H1 (cell line): Measurements from ENCODE around the gene TAAR8. TPM values are rescaled to one million over a fixed set of nuclear protein-coding genes. Genes with fewer than 3 reads are reported as not detected.

Experiments
- CTCF ChIA-PET: fragments of 300-600 bp; sonication (Branson Sonifier 250); formaldehyde crosslinking; loops from one replicate; lab custom pipeline; 2021; ENCODE audit not compliant: partially characterized antibody; lab: Charles Lee
- POLR2A ChIA-PET: fragments of 300-600 bp; sonication (Branson Sonifier 250); formaldehyde crosslinking; loops from one replicate; lab custom pipeline; 2021; ENCODE audit warnings: inconsistent platforms; ENCODE audit not compliant: partially characterized antibody; lab: Charles Lee
- DNase-seq, 2 experiments: peaks; one replicate each; pipeline versions ENCODE4 v3.0.0 to v3.0.0-alpha.2; 2010 to 2022; ENCODE audit warnings: low spot score in 2 of 2, low read depth in 1 of 2, mixed read lengths in 1 of 2
- FAIRE-seq: peaks from 2 replicates; lab custom pipeline; 2011; peaks lifted over from hg19 to GRCh38; lab: Jason Lieb, UNC
- H2AFZ ChIP-seq: 2 replicates; pipeline ENCODE4 v1.8.1; 2012; ENCODE audit warnings: low read length, inconsistent platforms
- H2AK5ac ChIP-seq: 2 replicates; pipeline ENCODE4 v1.6.1; 2013; ENCODE audit warnings: low read depth, low read length
- H2BK120ac ChIP-seq: replicated peaks from 2 replicates; pipeline ENCODE3; 2013; ENCODE audit warnings: low read depth, low read length, inconsistent platforms
- H2BK12ac ChIP-seq: 2 replicates; pipeline ENCODE4 v1.6.1; 2013; ENCODE audit warnings: low read depth, low read length
- H2BK15ac ChIP-seq: 2 replicates; pipeline ENCODE4 v1.6.1; 2013; ENCODE audit warnings: low read length
- H2BK20ac ChIP-seq: 2 replicates; pipeline ENCODE4 v1.6.1; 2013; ENCODE audit warnings: low read length
- H2BK5ac ChIP-seq: 2 replicates; pipeline ENCODE4 v1.6.1; 2013; ENCODE audit warnings: low read depth, low read length
- H3K14ac ChIP-seq: 2 replicates; pipeline ENCODE4 v1.6.1; 2013; ENCODE audit warnings: inconsistent platforms; ENCODE audit not compliant: insufficient read length
- H3K18ac ChIP-seq: 2 replicates; pipeline ENCODE4 v1.6.1; 2013; ENCODE audit warnings: low read length; ENCODE audit errors: extremely low read depth
- H3K23ac ChIP-seq: 2 replicates; pipeline ENCODE4 v1.6.1; 2013; ENCODE audit warnings: inconsistent platforms; ENCODE audit not compliant: insufficient read length
- H3K23me2 ChIP-seq: 2 replicates; pipeline ENCODE4 v1.6.1; 2013; ENCODE audit warnings: low read depth, low read length
- H3K27ac ChIP-seq: 2 replicates; pipeline ENCODE4 v1.6.1; 2011; ENCODE audit warnings: low read depth, low read length, inconsistent platforms
- H3K27me3 ChIP-seq, 4 experiments: replicated peaks in 1 of 4; 1 replicate in 1 of 4; 2 replicates in 3 of 4; pipeline versions ENCODE4 v1.6.1 to v1.8.1; 2011 to 2013; ENCODE audit warnings: low read length in 3 of 4, mild to moderate bottlenecking in 3 of 4, inconsistent platforms in 2 of 4, mixed read lengths in 2 of 4, moderate library complexity in 1 of 4; ENCODE audit not compliant: control insufficient read depth in 3 of 4, insufficient read depth in 3 of 4; ENCODE audit errors: extremely low read depth in 1 of 4
- H3K36me3 ChIP-seq, 4 experiments: 2 replicates each; pipeline versions ENCODE4 v1.6.1 to v1.8.1; 2011 to 2013; ENCODE audit warnings: mild to moderate bottlenecking in 4 of 4, low read length in 3 of 4, moderate library complexity in 2 of 4, control low read depth in 1 of 4, inconsistent platforms in 1 of 4; ENCODE audit not compliant: insufficient read depth in 4 of 4, control insufficient read depth in 2 of 4
- H3K4ac ChIP-seq: replicated peaks from 2 replicates; pipeline ENCODE3; 2013; ENCODE audit warnings: low read length, low read depth, mixed read lengths, inconsistent platforms; ENCODE audit not compliant: insufficient read length
- H3K4me1 ChIP-seq, 4 experiments: replicated peaks in 1 of 4; 1 replicate in 1 of 4; 2 replicates in 3 of 4; pipeline versions ENCODE4 v1.6.1 to v1.8.1; 2011 to 2013; ENCODE audit warnings: low read length in 3 of 4, inconsistent platforms in 2 of 4, mixed read lengths in 1 of 4; ENCODE audit not compliant: insufficient read depth in 4 of 4, control insufficient read depth in 3 of 4
- H3K4me2 ChIP-seq, 2 experiments: 2 replicates each; pipeline versions ENCODE4 v1.6.1 to v1.8.1; 2011 to 2013; ENCODE audit warnings: low read depth in 2 of 2, low read length in 2 of 2, control low read depth in 1 of 2, inconsistent platforms in 1 of 2, mild to moderate bottlenecking in 1 of 2; ENCODE audit not compliant: insufficient read depth in 1 of 2
- H3K4me3 ChIP-seq, 4 experiments: fragments of 200-600, 300-600 bp in 1 of 4; sonication (generic), shearing (Covaris generic), sonication (Bioruptor Twin) in 1 of 4; 2 replicates each; pipeline versions ENCODE4 v1.5.1 to v1.8.1; 2011 to 2016; ENCODE audit warnings: low read length in 4 of 4, low read depth in 3 of 4, control low read depth in 2 of 4, inconsistent platforms in 2 of 4, mild to moderate bottlenecking in 2 of 4, mixed read lengths in 1 of 4, moderate library complexity in 1 of 4; ENCODE audit not compliant: insufficient read depth in 2 of 4; ENCODE audit errors: extremely low read depth in 1 of 4
- H3K56ac ChIP-seq: replicated peaks from 2 replicates; pipeline ENCODE3; 2013; ENCODE audit warnings: low read depth, mild to moderate bottlenecking, mixed read lengths, low read length, inconsistent platforms; ENCODE audit not compliant: insufficient read length
- H3K79me1 ChIP-seq: 2 replicates; pipeline ENCODE4 v1.6.1; 2013; ENCODE audit warnings: low read depth, low read length, control low read depth
- H3K79me2 ChIP-seq, 2 experiments: 2 replicates each; pipeline versions ENCODE4 v1.6.1 to v1.8.1; 2012 to 2013; ENCODE audit warnings: low read length in 2 of 2, mild to moderate bottlenecking in 2 of 2, inconsistent platforms in 1 of 2; ENCODE audit not compliant: insufficient read depth in 2 of 2, control insufficient read depth in 1 of 2
- H3K9ac ChIP-seq, 4 experiments: replicated peaks in 1 of 4; 1 replicate in 1 of 4; 2 replicates in 3 of 4; pipeline versions ENCODE4 v1.6.1 to v1.8.1; 2011 to 2013; ENCODE audit warnings: low read depth in 3 of 4, low read length in 3 of 4, control low read depth in 2 of 4, mild to moderate bottlenecking in 2 of 4, moderate library complexity in 2 of 4, inconsistent platforms in 1 of 4; ENCODE audit errors: extremely low read depth in 1 of 4
- H3K9me3 ChIP-seq, 2 experiments: 2 replicates each; pipeline versions ENCODE4 v1.6.1 to v1.8.1; 2012 to 2013; ENCODE audit warnings: mild to moderate bottlenecking in 2 of 2, moderate library complexity in 2 of 2, control low read depth in 1 of 2, inconsistent platforms in 1 of 2, low read depth in 1 of 2, low read length in 1 of 2, mixed read lengths in 1 of 2; ENCODE audit not compliant: insufficient read depth in 2 of 2
- H4K20me1 ChIP-seq, 2 experiments: replicated peaks in 1 of 2; 2 replicates each; pipeline versions ENCODE3 to v1.8.1; 2011 to 2013; ENCODE audit warnings: inconsistent platforms in 2 of 2, low read length in 2 of 2, mild to moderate bottlenecking in 1 of 2; ENCODE audit not compliant: insufficient read depth in 2 of 2, control insufficient read depth in 1 of 2
- H4K5ac ChIP-seq: 2 replicates; pipeline ENCODE4 v1.6.1; 2013; ENCODE audit warnings: low read length, low read depth, mixed read lengths, inconsistent platforms; ENCODE audit not compliant: insufficient read length
- H4K8ac ChIP-seq: 2 replicates; pipeline ENCODE4 v1.8.0; 2013; ENCODE audit warnings: mild to moderate bottlenecking, moderate library complexity, low read length, inconsistent platforms; ENCODE audit not compliant: insufficient read depth; ENCODE audit errors: extremely low read depth
- H4K91ac ChIP-seq: replicated peaks from 2 replicates; pipeline ENCODE3; 2013; ENCODE audit warnings: low read length, mixed read lengths, inconsistent platforms; ENCODE audit not compliant: insufficient read length
- BACH1 ChIP-seq: IDR thresholded peaks from 2 replicates; pipeline ENCODE4 v1.6.1; 2012; ENCODE audit warnings: low read length, improper control_type of control experiment
- BRCA1 ChIP-seq: IDR thresholded peaks from 2 replicates; pipeline ENCODE4 v1.6.1; 2012; ENCODE audit warnings: low read depth, low read length, improper control_type of control experiment
- CHD2 ChIP-seq: IDR thresholded peaks from 2 replicates; pipeline ENCODE4 v1.6.1; 2012; ENCODE audit warnings: low read length, improper control_type of control experiment
- EZH2 ChIP-seq: fragments of 200-600 bp; sonication (generic); IDR thresholded peaks from 2 replicates; pipeline ENCODE4 v1.7.1; 2012; ENCODE audit warnings: low read depth, mild to moderate bottlenecking, moderate library complexity, low read length, inconsistent platforms; ENCODE audit not compliant: severe bottlenecking
- JUND ChIP-seq: IDR thresholded peaks from 2 replicates; pipeline ENCODE4 v1.6.1; 2011; ENCODE audit warnings: mild to moderate bottlenecking, improper control_type of control experiment, low read length
- KDM1A ChIP-seq: fragments of 200-600, 300-600 bp; sonication (generic); IDR thresholded peaks from 2 replicates; pipeline ENCODE4 v1.7.1; 2016; ENCODE audit warnings: mild to moderate bottlenecking, low read length, borderline replicate concordance
- KDM5A ChIP-seq: fragments of 200-600 bp; IDR thresholded peaks from 2 replicates; pipeline ENCODE4 v1.7.1; 2012; ENCODE audit warnings: mild to moderate bottlenecking, low read length, inconsistent platforms, mixed read lengths
- NRF1 ChIP-seq: IDR thresholded peaks from 2 replicates; pipeline ENCODE4 v1.6.1; 2011; ENCODE audit warnings: mild to moderate bottlenecking, low read depth, low read length, improper control_type of control experiment
- POU5F1 ChIP-seq: IDR thresholded peaks from 2 replicates; pipeline ENCODE4 v1.6.1; 2011; ENCODE audit warnings: low read depth, mild to moderate bottlenecking, low read length, moderate library complexity
- RXRA ChIP-seq: IDR thresholded peaks from 2 replicates; pipeline ENCODE4 v1.6.1; 2011; ENCODE audit warnings: low read depth, mild to moderate bottlenecking, low read length, moderate library complexity; ENCODE audit not compliant: insufficient read depth
- SIX5 ChIP-seq: IDR thresholded peaks from 2 replicates; pipeline ENCODE4 v1.6.1; 2011; ENCODE audit warnings: mild to moderate bottlenecking, low read depth, low read length
- TAF1 ChIP-seq: IDR thresholded peaks from 2 replicates; pipeline ENCODE4 v1.6.1; 2011; ENCODE audit warnings: mild to moderate bottlenecking, low read depth, low read length
- TAF7 ChIP-seq: optimal IDR thresholded peaks from 2 replicates; pipeline ENCODE3; 2011; ENCODE audit warnings: low read depth, mild to moderate bottlenecking, inconsistent platforms, low read length, moderate library complexity, borderline replicate concordance
- ZNF274 ChIP-seq: IDR thresholded peaks from 2 replicates; pipeline ENCODE4 v1.7.0; 2012; ENCODE audit warnings: low read length, borderline replicate concordance; ENCODE audit errors: extremely low read depth
- polyA plus RNA-seq, 7 experiments: library from polyadenylated mRNA; depleted of rRNA in 3 of 7; stranded (reverse) in 5 of 7; unstranded in 2 of 7; fragments of >200 nt in 5 of 7; fragments of 200-250 nt in 2 of 7; gene quantifications; 1 replicate in 5 of 7; 2 replicates in 1 of 7; 4 replicates in 1 of 7; pipeline versions ENCODE4 v1.2.1 to v1.2.3, GENCODE V29; 2011 to 2013; ENCODE audit warnings: missing spikeins in 2 of 7, mixed read lengths in 2 of 7
- total RNA-seq: library from RNA; stranded (reverse); fragmentation: NEBNext Ultra II Directional; extraction: Animal tissue kit (Norgen Biotek cat#: 25700); gene quantifications from 2 replicates; pipeline ENCODE4 v1.2.1, GENCODE V29; 2021
- TF ChIP-seq, protein P1 (sequence below): IDR thresholded peaks from 2 replicates; pipeline ENCODE4 v1.6.1; 2011; ENCODE audit warnings: low read length, improper control_type of control experiment

The TAAR8 gene
- total and polyA plus RNA-seq, 2 of the 8 experiments (the other 6 are each of a cell fraction or from before 2014, with no cell fraction given) = not detected

DNA sequence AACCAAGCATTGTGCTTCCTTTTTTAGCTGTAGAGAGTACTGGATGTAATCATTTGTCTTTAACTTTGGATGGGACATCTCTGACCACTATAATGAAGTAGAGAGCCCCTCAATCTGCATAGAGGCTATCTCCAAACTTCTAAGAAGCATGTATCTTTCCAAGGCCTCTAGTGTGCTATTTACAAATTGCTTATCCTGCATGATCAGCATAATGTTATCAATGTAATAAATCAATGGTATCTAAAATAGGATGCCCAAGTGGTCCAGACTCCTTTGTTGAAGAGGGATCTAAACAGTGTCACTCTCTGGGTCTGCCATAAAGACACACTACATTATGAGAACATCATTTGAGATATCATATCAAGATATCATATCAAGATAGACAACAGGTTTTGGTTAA lies 7.6 kb upstream of the TAAR8 start:
- H3K9ac ChIP-seq = no peak overlapping the region
- peaks cover 0 to 3% (median 0%) of the 10 kb centered on the region in 4 experiments; a peak in 1 of 7 replicates for H3K4me1 ChIP-seq
- no peak overlapping the region for H4K8ac ChIP-seq
- H3K18ac ChIP-seq = no peak overlapping the region
- H3K4ac ChIP-seq = no peak overlapping the region
- H3K9me3 ChIP-seq = no peaks in the 10 kb centered on the region
- no peak overlapping the region for H2BK15ac ChIP-seq
- H3K36me3 ChIP-seq = no peaks in the 10 kb centered on the region
- no peak overlapping the region for H2BK5ac ChIP-seq
- DNase-seq = no peak
- ChIA-PET POLR2A (no interaction called here), CTCF (interaction anchor here (0.5 to 2.1 kb wide), 5 partner anchors 14 to 246 kb away, joined by 3 to 14 read pairs (median 4); no protein-coding TSS in a partner anchor)
- H4K91ac ChIP-seq = no peak overlapping the region
- H2BK12ac ChIP-seq = no peak overlapping the region
- H3K4me2 ChIP-seq = no peak overlapping the region
- H4K5ac ChIP-seq = no peak overlapping the region
- no peak overlapping the region for H2BK20ac ChIP-seq
- no peak overlapping the region for H2AFZ ChIP-seq
- H3K79me2 ChIP-seq = no peaks in the 10 kb centered on the region
- no peak overlapping the region for H3K56ac ChIP-seq
- no peak overlapping the region for H3K27ac ChIP-seq
- no peaks in the 10 kb centered on the region for H4K20me1 ChIP-seq
- no peak overlapping the region for H2AK5ac ChIP-seq
- no peak overlapping the region for H3K14ac ChIP-seq
- H3K23me2 ChIP-seq = no peaks in the 10 kb centered on the region
- no peaks in the 10 kb centered on the region for H3K27me3 ChIP-seq
- H2BK120ac ChIP-seq = no peak overlapping the region
- FAIRE-seq = no peak
- H3K23ac ChIP-seq = no peak overlapping the region
- no peak overlapping the region for H3K4me3 ChIP-seq
- no peaks in the 10 kb centered on the region for H3K79me1 ChIP-seq
- TF ChIP-seq BRCA1 (no peak), RXRA (no peak), CHD2 (no peak), POU5F1 (no peak), ZNF274 (no peak), EZH2 (no peak), KDM5A (no peak), TAF7 (no peak), NRF1 (no peak), BACH1 (no peak), KDM1A (no peak), TAF1 (no peak), JUND (no peak), SIX5 (no peak)
- TF ChIP-seq, protein P1, sequence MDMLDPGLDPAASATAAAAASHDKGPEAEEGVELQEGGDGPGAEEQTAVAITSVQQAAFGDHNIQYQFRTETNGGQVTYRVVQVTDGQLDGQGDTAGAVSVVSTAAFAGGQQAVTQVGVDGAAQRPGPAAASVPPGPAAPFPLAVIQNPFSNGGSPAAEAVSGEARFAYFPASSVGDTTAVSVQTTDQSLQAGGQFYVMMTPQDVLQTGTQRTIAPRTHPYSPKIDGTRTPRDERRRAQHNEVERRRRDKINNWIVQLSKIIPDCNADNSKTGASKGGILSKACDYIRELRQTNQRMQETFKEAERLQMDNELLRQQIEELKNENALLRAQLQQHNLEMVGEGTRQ = no peak
